GM18498 (cell line): Measurements from ENCODE around the gene SLC44A2.
"Not testable (repeated sequence)": the region's sequence is repeated elsewhere in the genome, so short reads cannot be mapped to it uniquely, and the experiment has no call there.

Source experiments
- ATAC-seq: cut with Tn5 transposase; IDR thresholded peaks from one replicate; pipeline ENCODE4 v1.9.1; 2021; ENCODE audit warnings: mild to moderate bottlenecking, moderate library complexity; ENCODE audit not compliant: unreplicated experiment

SLC44A2 gene

DNA sequence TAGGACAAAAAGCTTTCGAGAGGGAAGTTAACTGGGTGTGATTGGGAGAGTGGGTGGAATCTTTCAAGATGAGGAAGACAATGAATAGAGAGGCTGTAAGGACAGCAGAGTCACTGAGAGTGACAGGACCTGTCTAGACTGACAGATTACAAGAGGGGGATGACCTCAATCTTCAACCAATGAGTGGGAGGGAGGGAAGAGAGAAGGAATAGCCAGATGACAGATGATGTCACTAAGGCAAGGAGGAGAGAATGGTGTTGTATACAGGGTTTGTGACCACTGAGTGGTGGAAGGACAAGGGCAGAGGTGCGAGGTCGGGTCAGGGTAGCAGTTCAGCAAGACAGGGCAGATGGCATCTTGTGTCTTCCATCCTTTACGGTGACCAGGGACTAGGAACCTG, 23.0 kb downstream of the SLC44A2 start:
- no peak for ATAC-seq

DNA sequence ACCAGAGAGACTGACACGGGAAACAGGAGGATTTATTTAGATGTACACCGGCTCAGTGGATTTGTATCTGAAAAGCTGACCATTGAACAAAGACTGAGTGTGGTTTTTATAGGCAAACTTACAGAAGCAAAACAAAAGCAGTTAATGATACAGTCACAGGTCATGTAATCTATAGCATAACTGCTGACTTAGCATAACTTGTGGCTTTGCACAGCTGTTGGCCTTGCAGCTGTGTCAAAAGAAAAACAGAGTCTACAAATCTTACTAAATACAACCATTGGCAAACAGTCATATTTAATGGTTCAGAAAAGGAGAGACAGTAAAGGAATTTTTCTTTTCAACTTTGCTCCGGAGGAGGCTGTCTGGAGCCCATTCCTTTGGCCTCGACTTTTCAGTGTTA, 26.5 kb downstream of the SLC44A2 start:
- no peak for ATAC-seq

DNA sequence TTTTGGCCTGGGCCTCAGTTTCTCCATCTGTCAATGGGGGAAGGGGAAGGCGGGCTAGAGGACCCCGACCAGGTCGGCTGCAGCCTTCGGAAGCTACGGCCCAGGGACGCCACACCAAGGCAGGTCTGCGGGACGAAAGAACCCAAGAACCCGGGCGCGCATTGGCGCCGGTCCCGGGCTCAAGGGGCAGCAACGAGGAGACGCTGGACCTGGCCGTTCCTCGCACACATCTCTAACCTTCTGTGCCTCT, 28.1 kb downstream of the SLC44A2 start:
- ATAC-seq = no peak

DNA sequence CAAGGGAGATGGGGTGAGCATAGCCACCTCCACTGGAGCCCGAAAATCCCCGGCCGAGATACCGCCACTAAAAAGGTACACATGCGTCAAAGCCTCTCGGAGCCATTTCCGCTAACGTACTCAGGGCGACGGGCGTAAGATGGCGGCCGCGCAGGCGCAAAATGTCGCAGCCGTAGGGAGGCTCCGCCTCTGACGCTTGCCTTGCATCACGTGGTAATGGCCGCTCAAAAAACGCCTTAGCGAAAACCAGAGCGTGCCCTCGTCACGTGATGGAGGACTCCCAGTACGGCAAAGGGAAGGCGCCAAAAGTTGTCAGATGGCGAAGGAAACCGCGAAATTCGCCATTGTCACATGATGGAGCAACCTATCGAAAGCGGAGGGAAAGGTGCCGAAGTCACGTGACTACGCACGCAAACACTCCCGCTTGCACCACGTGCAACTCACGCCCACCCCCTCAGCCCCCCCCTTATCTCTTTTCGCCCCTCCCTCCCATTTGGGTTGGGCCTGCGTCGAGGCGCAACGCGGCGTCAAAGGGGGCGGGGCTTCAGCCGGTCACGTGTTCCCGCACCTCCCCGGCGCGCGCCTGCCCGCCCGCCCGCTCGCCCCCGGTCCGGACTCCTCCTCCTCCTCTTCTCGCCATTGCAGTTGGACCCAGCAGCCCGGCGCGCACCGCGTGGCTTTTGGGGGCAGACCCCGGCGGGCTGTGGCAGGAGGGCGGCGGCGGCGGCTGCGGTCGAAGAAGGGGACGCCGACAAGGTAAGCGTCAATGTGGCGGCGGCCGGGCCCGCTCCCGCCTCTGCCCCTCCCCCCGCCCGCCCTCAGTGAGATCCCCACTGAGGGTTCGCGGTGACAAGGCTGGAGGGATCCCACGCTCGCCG, 28.6 kb downstream of the SLC44A2 start, which contains the start of gene ILF3:
Gene ILF3 (plus strand): TSS at position 615 of the 878 bp plus-strand sequence. CDS start 16,260 bp downstream, outside the sequence.
- peak; percentile 74 for ATAC-seq

DNA sequence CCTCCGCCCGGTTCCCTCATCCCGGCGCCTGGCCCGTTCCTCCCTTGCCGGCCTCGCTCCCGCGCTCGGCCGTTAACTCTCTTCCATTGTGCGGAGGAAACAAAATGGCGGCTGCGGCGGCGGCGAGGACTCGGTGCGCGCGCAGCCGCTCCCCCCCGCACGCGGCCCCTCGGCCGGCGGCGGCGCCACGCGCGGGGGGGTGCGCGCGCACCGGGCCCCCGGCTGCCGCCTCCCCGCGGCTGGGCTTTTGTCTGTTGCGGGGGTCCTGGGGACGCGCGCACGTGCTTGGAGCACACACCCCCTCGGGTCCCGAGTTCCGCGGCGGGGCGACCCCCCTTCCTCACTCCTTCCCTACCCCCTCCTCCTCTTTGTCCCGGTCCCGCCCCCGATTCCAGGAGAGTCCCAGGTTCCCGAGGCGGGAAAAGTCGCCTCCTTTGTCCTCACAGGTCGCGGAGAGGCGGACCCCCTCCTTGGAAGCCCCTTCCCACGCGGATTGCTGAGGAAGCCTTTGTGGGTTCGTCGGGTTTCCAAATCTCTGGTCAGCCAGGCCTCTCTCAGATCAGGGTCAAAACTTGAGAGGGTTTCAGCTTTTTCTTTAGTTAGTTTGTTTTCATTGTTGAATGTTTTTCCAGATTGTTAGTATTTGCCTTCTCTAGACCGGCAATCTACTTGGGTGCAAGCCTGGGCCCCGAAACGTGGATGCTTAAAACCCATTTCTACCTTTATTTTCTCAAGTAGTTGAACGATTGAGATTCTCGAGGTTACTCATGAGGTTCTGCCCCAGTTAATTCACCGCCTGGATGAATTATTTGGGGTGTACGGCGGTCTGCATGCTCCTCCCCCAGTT, 29.5 kb downstream of the SLC44A2 start:
- peak; percentile 29 for ATAC-seq

DNA sequence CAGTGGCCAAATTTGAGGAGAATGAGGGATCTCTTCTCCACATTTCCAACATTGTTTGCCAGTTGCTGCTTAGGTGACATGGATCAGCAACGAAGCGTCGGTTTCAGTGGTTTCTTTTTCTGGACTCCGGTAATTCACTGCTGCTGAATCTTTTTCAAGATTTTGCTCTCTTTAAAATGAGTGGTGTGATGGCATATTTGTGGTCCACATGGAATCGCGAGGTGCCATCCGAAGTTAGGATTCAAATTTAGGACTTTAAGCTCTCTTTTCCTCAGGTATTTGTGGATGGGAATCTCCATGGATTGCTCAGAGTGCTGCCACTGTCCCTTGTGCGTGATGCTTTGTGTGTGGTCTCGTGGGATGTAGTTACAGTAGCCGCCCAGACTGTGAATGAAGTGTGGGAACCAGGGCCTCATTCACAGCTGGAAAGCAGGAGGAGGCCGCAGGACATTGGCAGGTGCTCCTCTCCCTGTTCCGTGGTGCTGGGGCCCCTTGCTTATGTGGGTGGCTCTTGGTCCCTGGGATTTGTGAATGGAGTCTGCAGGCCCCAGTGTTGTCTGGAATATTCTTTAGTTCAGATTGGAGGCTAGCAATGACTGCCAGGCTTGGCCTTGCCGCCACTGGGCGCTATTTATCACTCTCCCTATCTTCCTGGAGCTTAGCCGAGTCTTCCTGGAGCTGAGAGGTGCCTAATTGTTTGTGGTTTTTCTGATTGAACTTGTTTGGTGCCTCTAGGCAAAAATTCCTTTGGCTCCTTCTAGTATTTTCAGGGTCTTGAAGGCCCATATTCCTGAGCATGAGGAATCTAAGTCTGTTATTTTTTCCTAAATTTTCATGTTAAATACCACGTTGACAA, 30.3 kb downstream of the SLC44A2 start:
- ATAC-seq = no peak

DNA sequence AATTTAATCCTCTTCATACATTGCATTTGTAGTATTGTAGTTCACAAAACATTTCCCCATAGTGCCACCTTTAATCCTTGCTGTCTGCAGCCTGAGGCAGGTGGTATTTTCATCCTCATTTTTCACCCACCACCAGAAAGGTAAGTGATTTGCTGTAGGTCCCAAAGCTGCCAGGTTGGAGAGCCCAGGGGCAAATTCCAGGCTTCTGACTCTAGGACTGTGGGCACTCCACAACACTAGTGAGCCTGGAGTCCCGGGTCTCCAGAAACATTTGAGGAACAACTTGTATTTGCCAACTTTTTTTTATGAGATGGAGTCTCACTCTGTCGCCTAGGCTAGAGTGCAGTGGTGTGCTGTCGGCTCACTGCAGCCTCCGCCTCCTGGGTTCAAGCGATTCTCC, 35.0 kb downstream of the SLC44A2 start:
- no peak for ATAC-seq

DNA sequence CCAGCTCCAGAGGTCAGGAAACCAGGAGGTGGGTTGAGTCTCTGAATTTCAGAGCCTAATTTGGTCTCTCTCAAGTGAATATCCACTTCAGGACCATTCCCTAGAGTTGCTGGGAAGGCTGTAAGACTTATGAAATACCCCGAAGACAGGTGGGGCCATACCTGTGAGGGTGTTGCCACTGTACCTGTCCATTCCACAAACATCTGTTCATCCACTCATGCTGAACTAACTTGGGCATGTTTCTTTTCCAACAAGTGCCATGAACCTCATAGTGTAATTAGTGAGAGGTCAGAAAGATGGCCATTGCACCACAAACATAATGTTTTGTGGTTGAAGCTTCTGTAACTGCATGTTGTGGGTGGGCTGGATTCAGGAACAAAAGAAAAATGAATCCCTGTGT, 36.6 kb downstream of the SLC44A2 start:
- ATAC-seq = no peak

DNA sequence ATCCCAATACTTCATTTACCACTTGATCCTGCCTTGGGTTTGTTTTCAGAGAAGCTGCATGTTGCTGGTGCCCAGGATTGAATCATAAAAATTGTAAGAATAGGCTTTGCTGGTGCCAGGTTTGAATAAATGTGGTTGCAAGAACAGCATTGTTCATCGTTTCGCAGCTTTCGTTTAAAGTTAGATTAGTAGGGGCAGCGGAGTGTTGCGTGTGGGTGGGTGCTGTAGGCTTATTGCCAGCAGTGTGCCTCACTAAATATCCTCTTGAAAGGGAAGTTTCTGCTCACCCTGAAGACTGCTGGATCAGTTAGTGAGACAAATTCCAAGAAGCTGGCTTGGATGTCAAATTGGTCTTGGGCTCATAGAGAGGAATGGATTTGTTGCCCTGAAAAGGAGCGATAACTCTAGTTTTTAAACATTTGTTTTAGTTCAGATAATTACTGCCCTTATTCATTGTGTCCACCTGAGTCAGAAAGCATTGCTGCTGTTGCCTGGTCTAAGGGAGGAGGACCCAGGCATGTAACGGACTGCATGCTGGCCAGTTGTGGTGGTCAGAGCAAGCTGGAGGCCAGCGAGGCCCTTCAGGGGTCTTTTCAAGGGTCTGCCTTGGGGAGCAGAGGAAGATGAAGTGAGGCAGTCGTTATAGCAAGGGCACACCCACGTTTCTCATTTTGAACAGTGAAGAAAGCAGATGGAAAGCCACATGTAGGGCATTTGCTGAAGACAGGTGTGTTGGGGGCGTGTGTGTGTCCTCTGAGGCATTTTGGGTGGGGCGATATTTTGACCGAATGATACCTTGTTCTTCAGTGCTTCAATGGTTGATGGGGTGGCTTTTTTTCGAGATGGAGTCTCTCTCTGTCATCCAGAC, 37.3 kb downstream of the SLC44A2 start:
- no peak for ATAC-seq

DNA sequence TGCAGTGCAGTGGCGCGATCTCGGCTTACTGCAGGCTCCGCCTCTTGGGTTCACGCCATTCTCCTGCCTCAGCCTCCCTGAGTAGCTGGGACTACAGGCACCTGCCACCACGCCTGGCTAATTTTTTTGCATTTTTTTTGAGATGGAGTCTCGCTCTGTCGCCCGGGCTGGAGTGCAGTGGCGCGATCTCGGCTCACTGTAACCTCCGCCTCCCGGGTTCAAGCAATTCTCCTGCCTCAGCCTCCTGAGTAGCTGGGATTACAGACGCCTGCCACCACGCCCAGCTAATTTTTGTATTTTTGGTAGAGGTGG, 37.9 kb downstream of the SLC44A2 start:
- ATAC-seq = not testable (repeated sequence)

DNA sequence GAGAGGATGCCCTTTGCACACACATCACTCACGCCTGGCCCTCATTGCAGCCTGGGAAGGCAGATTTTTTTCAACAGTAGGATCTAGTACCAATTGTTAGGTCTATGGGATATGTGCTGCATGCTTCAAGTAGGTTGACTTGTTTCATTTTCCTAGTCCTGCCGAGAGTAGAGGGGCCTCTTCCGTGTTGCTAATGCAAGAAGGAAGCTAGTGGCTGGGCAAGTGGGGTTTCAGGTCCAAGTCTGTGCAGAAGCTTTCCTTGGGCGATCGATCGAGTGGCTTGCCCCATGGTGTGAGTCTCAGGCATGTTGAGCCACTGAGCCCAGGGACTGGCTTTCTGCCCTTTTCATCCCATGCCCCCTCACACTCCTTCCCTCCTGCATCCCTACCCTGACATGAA, 42.5 kb downstream of the SLC44A2 start:
- no peak for ATAC-seq

DNA sequence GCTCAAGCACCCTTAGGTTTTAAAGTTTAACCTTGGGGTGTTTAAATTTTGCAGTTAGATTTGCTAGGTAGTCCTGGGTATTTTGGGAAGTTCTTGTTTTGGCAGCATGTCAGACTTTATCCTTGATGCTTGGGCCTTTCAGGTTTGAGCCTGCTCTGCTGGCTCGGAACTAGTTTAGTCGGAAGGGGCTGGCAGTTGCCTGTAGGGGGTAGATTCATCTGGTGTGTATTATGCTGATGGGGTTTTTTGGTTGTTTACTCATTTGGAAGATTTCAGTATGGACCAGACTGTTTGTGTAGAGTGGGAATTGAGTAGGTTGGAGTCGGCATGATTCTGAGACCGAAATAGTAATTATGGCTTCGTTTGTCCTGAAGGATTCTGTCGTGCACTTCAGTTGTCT, 43.9 kb downstream of the SLC44A2 start:
- no peak for ATAC-seq

DNA sequence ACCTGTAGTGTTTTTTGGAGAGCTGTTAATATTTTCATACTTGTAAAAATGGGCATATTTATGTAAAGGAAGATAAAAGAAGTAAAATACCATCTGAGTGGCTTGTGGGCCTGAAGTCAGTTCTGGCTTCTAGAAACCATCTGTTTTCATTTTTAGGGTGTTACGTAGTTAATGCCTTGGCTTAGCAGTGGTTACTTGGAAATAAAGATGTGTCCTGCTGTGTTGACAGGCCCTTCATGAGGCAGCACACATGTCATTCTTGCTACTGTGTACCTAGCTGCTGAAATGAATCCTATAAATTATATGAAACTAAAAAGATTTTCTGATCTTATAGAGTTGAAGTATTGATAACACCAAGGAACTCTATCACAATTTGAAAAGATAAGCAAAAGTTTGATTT, 44.8 kb downstream of the SLC44A2 start:
- no peak for ATAC-seq

DNA sequence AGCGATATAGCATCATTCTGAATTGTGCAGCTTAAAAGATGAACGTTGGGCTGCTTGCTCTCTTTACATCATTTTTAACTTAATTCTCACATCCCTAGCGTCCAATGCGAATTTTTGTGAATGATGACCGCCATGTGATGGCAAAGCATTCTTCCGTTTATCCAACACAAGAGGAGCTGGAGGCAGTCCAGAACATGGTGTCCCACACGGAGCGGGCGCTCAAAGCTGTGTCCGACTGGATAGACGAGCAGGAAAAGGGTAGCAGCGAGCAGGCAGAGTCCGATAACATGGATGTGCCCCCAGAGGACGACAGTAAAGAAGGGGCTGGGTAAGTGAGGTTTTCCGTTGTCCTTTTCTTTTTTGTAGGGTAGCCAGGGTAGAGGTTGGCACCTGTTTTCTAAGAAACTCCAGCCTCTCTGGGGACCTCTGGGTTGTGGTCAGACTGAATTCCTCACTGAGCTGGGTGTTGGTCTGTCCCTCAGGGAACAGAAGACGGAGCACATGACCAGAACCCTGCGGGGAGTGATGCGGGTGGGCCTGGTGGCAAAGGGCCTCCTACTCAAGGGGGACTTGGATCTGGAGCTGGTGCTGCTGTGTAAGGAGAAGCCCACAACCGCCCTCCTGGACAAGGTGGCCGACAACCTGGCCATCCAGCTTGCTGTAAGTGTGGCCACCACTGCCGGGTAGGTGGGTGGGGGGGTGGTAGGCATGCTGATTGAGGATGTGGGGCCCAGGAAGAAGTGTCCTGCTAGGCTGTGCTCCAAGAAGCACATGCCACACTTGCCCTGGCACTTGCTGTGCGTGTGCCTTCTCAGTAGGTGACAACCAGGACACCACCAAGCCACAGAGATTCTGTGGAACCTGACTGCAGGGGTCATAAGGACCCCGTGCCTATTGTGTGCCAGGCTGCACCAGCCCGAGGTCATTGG, 45.8 kb downstream of the SLC44A2 start:
- no peak for ATAC-seq

DNA sequence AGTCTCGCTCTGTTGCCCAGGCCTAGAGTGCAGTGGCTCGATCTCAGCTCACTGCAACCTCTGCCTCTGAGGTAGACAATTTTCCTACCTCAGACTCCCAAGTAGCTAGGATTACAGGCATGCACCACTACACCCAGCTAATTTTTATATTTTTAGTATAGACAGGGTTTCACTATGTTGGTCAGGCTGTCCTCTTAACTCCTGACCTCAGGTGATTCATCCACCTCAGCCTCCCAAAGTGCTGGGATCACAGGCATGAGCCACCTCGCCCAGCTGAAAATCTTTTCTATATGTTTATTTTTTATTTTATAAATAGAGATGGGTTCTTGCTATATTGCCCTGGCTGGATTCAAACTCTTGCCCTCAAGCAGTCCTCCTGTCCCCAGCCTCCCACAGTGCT, 46.6 kb downstream of the SLC44A2 start:
- ATAC-seq = not testable (repeated sequence)

DNA sequence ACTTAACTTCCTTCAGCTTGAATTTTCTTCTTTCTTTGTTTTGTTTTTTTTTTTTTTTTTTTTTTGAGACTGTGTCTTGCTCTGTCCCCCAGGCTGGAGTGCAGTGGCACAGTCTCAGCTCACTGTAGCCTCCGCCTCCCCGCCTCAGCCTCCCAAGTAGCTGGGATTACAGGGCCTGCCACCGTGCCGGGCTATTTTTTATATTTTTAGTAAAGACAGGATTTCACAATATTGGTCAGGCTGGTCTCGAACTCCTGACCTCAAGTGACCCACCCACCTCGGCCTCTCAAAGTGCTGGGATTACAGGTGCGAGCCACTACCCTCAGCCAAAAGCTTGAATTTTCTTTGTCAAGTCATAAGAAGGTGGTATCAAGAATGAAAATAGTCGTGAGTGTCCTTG, 49.9 kb downstream of the SLC44A2 start:
- ATAC-seq = not testable (repeated sequence)

DNA sequence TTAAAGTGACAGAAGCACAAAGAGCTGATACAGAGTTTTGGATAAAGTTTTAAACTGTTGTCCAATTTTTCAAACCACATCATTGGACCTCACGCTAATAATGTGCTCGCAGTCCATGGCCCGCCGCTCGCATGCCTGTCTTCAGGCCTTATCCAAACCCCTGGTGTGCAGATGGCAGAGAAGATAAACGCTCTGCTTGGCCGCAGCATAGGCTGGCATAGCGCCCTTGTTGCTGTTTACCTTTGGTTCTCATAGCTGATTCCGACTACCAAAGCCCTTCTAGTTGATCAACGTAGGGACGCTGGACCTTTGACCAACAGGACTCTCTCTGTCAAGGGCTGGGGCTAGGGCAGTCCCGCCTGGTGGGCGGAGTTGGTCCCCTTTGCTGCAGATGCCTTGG, 52.4 kb downstream of the SLC44A2 start:
- no peak for ATAC-seq

DNA sequence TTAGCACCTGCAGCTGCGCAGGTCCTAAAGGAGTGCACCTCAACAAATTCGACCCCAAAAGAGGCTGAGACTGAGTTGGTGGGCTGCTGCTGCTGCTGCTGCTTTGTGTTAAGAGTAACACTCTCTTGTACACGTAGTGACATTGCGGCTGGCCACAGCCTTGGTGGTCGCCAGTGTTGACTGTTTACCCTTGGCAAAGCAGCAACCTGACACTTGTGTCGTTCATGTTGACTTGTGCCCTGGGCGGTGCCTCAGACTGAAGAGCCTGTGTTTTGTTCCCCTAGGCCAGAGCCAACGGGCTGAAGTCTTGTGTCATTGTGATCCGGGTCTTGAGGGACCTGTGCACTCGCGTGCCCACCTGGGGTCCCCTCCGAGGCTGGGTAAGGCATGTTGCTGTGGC, 53.5 kb downstream of the SLC44A2 start:
- no peak for ATAC-seq

DNA sequence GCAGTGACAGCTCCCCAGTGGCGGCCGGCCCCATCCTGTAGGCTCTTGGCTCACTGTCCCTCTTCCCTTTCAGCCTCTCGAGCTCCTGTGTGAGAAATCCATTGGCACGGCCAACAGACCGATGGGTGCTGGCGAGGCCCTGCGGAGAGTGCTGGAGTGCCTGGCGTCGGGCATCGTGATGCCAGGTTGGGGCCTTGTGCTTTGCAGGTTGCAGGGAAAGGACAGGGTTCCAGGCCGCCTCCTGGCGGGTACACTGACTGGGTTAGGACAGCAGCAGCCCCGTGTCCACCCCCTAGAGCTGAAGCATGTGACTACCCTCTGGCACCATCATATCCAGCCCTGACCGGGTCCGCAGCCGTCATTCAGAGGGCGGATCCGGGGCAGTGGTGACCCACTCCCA, 54.4 kb downstream of the SLC44A2 start:
- no peak for ATAC-seq
